ENCODE data around the gene DRAXIN. TPM values are rescaled to one million over a fixed set of nuclear protein-coding genes. Genes with fewer than 3 reads are reported as not detected.

Gene DRAXIN
- total RNA-seq, 2 donors from 2014 or later, result 0.05 to 0.51 TPM

DNA sequence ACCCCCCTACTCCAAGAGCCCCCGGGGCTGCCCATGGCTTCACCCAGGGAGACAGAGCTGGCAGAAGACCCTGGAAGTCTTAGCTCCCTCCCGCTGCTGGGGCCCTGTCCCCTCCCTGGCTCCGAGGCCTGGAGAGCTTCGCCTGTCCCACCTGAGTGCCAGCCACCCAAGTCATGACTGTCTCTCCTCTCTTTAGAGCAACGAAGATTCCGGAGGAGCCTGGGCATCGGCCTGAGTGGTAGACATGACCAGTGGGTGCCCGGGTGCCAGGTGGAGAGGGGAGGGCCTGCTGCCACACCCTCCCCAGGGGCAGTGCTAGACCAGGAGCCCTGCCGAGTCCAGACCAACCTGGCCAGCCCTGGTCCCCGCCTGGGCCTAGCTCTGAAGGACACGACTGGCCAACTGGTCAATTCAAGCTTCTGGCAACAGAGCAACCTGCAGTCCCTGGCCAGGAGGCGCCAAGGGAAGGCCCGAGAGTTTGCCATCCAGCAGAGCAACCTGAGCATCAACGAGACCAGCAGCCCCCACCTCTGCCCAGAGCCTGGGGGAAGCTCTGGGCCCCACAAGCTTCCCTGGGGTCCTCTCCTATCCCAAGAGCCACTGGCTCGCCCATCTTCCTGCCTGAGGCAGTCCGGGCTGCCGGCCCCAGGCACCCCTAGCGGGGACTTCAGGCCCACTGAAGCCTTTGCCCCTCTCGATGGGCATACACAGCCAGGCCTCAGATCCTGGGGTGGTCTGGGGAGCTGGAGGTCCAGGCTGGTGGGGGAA is 74.3 kb downstream of the DRAXIN start:
- 83% methylated on average over 19 of the region's 19 CpGs for WGBS
- H3K4me1 ChIP-seq (replicated peaks), result no peaks in the 10 kb centered on the region
- intact Hi-C loops (cut with DNase I), result no loop called here
- TF ChIP-seq, protein P1, sequence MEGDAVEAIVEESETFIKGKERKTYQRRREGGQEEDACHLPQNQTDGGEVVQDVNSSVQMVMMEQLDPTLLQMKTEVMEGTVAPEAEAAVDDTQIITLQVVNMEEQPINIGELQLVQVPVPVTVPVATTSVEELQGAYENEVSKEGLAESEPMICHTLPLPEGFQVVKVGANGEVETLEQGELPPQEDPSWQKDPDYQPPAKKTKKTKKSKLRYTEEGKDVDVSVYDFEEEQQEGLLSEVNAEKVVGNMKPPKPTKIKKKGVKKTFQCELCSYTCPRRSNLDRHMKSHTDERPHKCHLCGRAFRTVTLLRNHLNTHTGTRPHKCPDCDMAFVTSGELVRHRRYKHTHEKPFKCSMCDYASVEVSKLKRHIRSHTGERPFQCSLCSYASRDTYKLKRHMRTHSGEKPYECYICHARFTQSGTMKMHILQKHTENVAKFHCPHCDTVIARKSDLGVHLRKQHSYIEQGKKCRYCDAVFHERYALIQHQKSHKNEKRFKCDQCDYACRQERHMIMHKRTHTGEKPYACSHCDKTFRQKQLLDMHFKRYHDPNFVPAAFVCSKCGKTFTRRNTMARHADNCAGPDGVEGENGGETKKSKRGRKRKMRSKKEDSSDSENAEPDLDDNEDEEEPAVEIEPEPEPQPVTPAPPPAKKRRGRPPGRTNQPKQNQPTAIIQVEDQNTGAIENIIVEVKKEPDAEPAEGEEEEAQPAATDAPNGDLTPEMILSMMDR (IDR thresholded peaks at IDR 0.05), result no peak
- no peak for TF ChIP-seq POLR2AphosphoS5 (IDR thresholded peaks at IDR 0.05)
- no peak for TF ChIP-seq POLR2A (IDR thresholded peaks at IDR 0.05)
- H3K36me3 ChIP-seq, result no peaks in the 10 kb centered on the region
- no peak overlapping the region for H3K4me3 ChIP-seq
- H3K27me3 ChIP-seq (replicated peaks; ENCODE audit: insufficient read depth), result no peaks in the 10 kb centered on the region
- DNase-seq (ENCODE audit: low spot score), result no peak
- H3K27ac ChIP-seq, result no peak overlapping the region
- no peaks in the 10 kb centered on the region for H3K9me3 ChIP-seq

DNA sequence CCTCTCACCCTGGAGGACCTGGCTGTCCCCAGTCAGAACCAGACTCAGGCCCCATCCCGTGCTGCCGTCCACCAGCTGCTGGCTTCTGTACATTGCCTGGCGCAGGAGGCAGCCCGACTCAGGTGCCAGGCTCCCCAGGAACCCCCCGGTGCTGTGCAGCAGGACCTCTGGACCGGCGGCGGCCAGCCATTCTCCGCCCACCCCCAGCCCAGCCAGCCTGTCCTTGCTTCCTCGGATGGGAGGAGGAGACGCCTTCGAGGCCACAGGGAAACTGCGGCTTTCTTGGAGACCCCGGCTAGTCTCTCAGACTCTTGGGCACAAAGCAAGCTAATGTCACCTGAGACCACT is 74.9 kb downstream of the DRAXIN start:
- no peak overlapping the region for H3K27ac ChIP-seq
- H3K4me3 ChIP-seq, result no peak overlapping the region
- no peak for TF ChIP-seq POLR2AphosphoS5 (IDR thresholded peaks at IDR 0.05)
- no peak for TF ChIP-seq POLR2A (IDR thresholded peaks at IDR 0.05)
- TF ChIP-seq, protein P1 (IDR thresholded peaks at IDR 0.05), result no peak
- H3K36me3 ChIP-seq, result no peaks in the 10 kb centered on the region
- H3K4me1 ChIP-seq (replicated peaks), result no peaks in the 10 kb centered on the region
- no peaks in the 10 kb centered on the region for H3K9me3 ChIP-seq
- intact Hi-C loops (cut with DNase I), result no loop called here
- no peaks in the 10 kb centered on the region for H3K27me3 ChIP-seq (replicated peaks; ENCODE audit: insufficient read depth)
- DNase-seq (ENCODE audit: low spot score), result no peak
- WGBS, result 71% methylated on average over 14 of the region's 14 CpGs

DNA sequence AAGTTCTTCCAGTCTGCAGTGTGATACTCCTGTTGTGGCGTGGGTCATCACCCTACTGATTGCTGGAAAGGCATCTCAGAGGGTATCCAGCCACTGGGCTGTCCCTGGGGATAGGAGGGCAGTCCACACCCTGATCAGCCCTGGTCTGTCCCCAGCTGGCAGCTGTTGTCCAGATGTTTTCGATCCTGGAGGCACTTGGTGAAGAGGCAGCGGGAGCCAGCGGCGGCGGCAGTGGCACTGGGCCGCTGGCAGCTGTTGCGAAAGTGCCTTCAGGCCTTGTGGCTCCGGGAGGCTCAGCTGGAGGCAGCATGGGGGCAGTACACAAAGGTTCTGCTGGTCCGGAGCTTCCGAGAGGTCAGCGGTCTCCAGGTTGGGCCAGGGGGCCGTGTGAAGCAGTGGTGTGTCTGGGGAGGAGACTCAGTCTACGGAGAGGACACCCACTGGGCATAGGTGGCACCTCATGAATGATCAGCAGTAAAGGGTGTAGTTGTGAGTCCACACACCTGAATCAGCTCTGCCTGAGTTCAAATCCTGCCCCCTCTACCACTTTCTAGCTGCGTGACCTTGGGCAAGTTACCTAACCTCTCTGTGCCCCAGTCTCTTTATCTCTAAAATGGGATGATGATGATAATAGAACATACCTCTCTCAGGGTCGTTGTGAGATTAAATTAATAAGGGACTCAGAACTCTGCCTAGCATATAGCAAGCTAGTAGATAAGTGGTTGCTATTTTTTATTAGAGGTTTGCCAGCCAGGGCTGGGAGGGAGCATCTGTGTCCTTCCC is 76.6 kb downstream of the DRAXIN start:
- Histone ChIP-seq H3K9me3 (no peaks in the 10 kb centered on the region), H3K27ac (no peak overlapping the region), H3K36me3 (no peaks in the 10 kb centered on the region), H3K27me3 (replicated peaks; ENCODE audit: insufficient read depth) (no peaks in the 10 kb centered on the region), H3K4me1 (replicated peaks) (no peaks in the 10 kb centered on the region), H3K4me3 (no peak overlapping the region)
- 79% methylated on average over 16 of the region's 16 CpGs for WGBS
- no peak for DNase-seq (ENCODE audit: low spot score)
- TF ChIP-seq POLR2AphosphoS5 (IDR thresholded peaks at IDR 0.05), result no peak
- TF ChIP-seq, protein P1 (IDR thresholded peaks at IDR 0.05), result no peak
- no peak for TF ChIP-seq POLR2A (IDR thresholded peaks at IDR 0.05)
- intact Hi-C loops (cut with DNase I), result no loop called here

DNA sequence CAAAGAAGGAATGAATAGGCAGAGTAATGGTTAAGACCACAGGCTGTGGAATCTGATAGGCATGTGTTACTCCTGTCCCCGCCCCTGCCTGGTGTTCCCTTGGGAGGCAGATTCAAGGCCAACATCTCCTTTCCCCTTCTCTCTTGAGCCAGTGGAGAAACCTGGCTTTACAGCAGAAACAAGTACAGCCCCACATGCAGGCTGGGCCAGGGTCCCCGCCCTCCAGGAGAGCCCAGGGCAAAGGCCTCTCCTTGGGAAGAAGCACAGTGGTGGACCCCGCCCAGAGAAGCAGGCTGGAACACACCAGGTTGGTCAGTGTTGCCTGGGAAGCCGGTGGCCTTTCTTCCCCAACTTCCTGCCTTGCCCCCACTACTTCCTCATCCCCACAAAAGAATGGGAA is 77.3 kb downstream of the DRAXIN start:
- 70% methylated on average over 4 of the region's 4 CpGs for WGBS
- intact Hi-C loops (cut with DNase I), result no loop called here
- no peak for DNase-seq (ENCODE audit: low spot score)

More for the DNA sequence above, 77.3 kb downstream of the DRAXIN start:
- no peak overlapping the region for H3K27ac ChIP-seq
- no peak for TF ChIP-seq POLR2A (IDR thresholded peaks at IDR 0.05)
- TF ChIP-seq POLR2AphosphoS5 (IDR thresholded peaks at IDR 0.05), result no peak
- TF ChIP-seq, protein P1 (IDR thresholded peaks at IDR 0.05), result no peak
- H3K4me3 ChIP-seq, result no peak overlapping the region
- no peaks in the 10 kb centered on the region for H3K36me3 ChIP-seq
- no peaks in the 10 kb centered on the region for H3K9me3 ChIP-seq
- no peaks in the 10 kb centered on the region for H3K4me1 ChIP-seq (replicated peaks)
- H3K27me3 ChIP-seq (replicated peaks; ENCODE audit: insufficient read depth), result no peaks in the 10 kb centered on the region
